Measurements from ENCODE around the gene CBLB.

DNA sequence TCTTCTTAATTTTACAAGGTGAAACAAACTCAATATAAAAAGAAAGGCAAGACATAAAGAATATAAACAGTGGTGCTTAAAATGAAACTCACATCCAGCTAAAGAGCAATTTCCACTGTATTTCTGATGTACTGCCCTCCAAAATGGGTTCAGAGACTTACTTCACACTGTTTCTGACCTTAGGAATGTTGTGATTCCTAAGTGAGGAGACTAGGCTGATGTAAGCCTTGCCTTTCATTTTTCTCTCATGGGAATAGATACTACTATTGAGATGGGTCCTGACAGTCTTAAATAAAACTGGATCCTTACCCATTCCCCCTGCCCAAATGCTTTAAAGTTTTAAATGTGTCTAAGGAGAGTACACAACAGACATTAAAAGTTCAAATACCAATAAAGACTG is 86.9 kb downstream of the CBLB start:
- TF ChIP-seq CTCF (IDR thresholded peaks at IDR 0.05) (no peak), POLR2A (IDR thresholded peaks at IDR 0.05) (no peak)
